NOMO-1 treated with DMSO at 0.1 percent for 48 hours (cell line): ENCODE measurements around the gene MRPS24.
"Not testable (repeated sequence)": the region's sequence is repeated elsewhere in the genome, so short reads cannot be mapped to it uniquely, and the experiment has no call there.

Experiments
- DNase-seq: peaks from one replicate; lab custom pipeline; 2025; ENCODE audit not compliant: unreplicated experiment; lab: John Stamatoyannopoulos, UW

MRPS24 gene

GRCh38 chr7:43843296-43843695, 26.0 kb downstream of the MRPS24 start:
- DNase-seq = no peak

- no peak for DNase-seq
Measured at GRCh38 chr7:43838201-43838658, 31.1 kb downstream of the MRPS24 start.

- DNase-seq = peak; percentile 34
Measured at GRCh38 chr7:43834463-43835251, 34.7 kb downstream of the MRPS24 start.

- not testable (repeated sequence) for DNase-seq
Measured at GRCh38 chr7:43830917-43831316, 38.4 kb downstream of the MRPS24 start.

GRCh38 chr7:43825391-43825808, 43.9 kb downstream of the MRPS24 start:
- no peak for DNase-seq

- DNase-seq = no peak
Measured at GRCh38 chr7:43824963-43825362, 44.4 kb downstream of the MRPS24 start.

GRCh38 chr7:43824513-43824912, 44.8 kb downstream of the MRPS24 start:
- DNase-seq = not testable (repeated sequence)

- no peak for DNase-seq
Measured at GRCh38 chr7:43823941-43824340, 45.4 kb downstream of the MRPS24 start.

GRCh38 chr7:43823425-43823824, 45.9 kb downstream of the MRPS24 start:
- not testable (repeated sequence) for DNase-seq
